ENCODE measurements around the gene GOLIM4.

DNA sequence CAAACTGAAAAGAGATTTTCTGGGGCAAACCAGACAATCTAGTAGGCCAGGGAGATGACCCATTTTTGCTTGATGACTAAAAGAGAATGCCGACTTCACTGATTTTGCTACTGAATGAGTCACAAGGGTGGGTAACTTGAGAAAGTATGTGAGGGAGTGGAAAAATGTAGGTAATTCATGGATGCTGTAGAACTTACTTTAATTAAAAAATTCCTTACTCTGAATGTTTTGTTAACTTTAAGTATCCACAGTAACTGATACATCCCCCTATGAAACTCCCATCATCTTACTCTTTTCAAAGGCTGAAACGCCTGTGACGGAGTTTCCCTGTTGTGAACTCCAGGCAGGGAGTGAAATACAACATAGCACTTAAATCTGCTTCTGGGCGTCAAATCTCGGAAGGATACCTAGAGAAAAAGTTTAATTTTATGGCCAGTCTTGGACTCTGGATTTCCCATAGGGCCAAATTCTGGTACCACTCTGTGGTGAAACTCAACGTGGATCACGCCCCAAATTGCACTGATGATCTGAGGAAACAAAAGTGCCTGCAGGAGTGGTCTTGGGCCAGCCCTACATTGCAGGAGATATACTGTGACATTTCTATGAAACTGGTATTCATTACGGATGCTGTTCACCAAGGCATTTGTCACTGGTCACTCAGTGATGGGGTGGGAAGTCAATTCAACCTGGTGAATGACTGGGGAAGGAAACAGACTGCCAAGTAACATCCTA, 24.0 kb downstream of the GOLIM4 start:
- TF ChIP-seq, protein P1, sequence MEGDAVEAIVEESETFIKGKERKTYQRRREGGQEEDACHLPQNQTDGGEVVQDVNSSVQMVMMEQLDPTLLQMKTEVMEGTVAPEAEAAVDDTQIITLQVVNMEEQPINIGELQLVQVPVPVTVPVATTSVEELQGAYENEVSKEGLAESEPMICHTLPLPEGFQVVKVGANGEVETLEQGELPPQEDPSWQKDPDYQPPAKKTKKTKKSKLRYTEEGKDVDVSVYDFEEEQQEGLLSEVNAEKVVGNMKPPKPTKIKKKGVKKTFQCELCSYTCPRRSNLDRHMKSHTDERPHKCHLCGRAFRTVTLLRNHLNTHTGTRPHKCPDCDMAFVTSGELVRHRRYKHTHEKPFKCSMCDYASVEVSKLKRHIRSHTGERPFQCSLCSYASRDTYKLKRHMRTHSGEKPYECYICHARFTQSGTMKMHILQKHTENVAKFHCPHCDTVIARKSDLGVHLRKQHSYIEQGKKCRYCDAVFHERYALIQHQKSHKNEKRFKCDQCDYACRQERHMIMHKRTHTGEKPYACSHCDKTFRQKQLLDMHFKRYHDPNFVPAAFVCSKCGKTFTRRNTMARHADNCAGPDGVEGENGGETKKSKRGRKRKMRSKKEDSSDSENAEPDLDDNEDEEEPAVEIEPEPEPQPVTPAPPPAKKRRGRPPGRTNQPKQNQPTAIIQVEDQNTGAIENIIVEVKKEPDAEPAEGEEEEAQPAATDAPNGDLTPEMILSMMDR (IDR thresholded peaks at IDR 0.05): no peak
- TF ChIP-seq EP300 (IDR thresholded peaks at IDR 0.05) (no peak), POLR2AphosphoS5 (IDR thresholded peaks at IDR 0.05) (no peak)
